Measurements from ENCODE around the gene TCTN2.

DNA sequence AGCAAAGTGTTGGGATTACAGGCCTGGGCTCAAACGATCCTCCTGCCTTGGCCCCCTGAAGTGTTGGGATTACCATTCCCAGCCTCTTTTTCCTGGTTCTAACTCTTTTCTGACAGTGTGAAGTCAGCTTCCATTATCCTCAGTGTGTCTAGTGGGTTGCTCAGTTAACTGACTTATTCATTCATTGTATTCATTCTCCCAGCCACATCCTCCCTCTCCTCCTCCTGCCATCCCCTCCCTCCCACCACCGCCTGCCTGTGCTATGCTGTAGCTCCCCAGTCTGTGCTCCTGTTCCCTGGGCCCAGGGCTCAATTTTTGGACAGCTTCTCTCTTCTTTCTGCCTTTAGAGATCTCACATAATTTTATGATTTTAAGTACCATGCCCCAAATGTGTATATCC lies 60.7 kb downstream of the TCTN2 start:
- TF ChIP-seq, protein P1, sequence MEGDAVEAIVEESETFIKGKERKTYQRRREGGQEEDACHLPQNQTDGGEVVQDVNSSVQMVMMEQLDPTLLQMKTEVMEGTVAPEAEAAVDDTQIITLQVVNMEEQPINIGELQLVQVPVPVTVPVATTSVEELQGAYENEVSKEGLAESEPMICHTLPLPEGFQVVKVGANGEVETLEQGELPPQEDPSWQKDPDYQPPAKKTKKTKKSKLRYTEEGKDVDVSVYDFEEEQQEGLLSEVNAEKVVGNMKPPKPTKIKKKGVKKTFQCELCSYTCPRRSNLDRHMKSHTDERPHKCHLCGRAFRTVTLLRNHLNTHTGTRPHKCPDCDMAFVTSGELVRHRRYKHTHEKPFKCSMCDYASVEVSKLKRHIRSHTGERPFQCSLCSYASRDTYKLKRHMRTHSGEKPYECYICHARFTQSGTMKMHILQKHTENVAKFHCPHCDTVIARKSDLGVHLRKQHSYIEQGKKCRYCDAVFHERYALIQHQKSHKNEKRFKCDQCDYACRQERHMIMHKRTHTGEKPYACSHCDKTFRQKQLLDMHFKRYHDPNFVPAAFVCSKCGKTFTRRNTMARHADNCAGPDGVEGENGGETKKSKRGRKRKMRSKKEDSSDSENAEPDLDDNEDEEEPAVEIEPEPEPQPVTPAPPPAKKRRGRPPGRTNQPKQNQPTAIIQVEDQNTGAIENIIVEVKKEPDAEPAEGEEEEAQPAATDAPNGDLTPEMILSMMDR (IDR thresholded peaks at IDR 0.05) = no peak
- no peak for TF ChIP-seq POLR2A (IDR thresholded peaks at IDR 0.05)

Data from heart left ventricle (tissue), 13 donors.